PC-3 (cell line): ENCODE results near the gene CRELD2.

Experiments
- EZH2phosphoT487 ChIP-seq: fragments of 300-600 bp; sonication (generic); IDR thresholded peaks from 2 replicates; pipeline ENCODE4 v1.6.1; 2018; ENCODE audit warnings: mild to moderate bottlenecking, antibody characterized with exemption, low read length, borderline replicate concordance
- TF ChIP-seq, protein P1 (sequence below): fragments of 300-600 bp; sonication (generic); conservative IDR thresholded peaks from 2 replicates; pipeline ENCODE4 v1.5.1; 2017; ENCODE audit warnings: antibody characterized with exemption, low read depth, mild to moderate bottlenecking, low read length

DNA sequence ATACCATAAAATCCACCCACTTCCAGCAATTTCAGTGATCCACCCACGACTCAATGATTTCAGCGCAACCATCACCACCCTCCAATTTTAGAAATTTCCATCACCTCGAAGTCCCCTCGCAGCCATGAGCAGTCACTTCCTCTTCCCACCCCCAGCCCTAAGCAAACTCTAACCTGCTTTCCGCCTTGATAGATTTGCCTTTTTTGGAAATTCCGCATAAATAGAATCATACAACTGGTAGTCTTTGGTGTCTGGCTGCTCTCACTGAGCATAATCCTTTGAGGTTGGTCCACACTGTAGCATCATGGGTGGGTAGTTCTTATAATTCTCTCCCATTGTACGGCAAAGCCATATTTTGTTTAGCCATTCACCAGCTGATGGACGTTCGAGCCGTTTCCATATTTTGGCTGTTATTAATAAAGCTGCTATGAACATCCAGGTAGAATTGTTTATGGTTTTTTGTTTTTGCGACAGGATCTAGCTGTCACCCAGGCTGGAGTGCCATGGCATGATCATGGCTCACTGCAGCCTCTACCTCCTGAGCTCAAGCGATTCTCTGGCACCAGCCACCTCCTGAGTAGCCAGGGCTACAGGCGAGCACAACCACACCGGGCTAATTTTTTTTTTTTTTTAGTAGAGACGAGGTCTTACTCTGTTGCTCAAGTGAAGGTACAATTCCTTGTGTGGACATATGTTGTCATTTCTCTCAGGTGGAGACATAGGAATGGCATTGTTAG, 58.2 kb downstream of the CRELD2 start:
- no peak for TF ChIP-seq EZH2phosphoT487
- TF ChIP-seq, protein P1, sequence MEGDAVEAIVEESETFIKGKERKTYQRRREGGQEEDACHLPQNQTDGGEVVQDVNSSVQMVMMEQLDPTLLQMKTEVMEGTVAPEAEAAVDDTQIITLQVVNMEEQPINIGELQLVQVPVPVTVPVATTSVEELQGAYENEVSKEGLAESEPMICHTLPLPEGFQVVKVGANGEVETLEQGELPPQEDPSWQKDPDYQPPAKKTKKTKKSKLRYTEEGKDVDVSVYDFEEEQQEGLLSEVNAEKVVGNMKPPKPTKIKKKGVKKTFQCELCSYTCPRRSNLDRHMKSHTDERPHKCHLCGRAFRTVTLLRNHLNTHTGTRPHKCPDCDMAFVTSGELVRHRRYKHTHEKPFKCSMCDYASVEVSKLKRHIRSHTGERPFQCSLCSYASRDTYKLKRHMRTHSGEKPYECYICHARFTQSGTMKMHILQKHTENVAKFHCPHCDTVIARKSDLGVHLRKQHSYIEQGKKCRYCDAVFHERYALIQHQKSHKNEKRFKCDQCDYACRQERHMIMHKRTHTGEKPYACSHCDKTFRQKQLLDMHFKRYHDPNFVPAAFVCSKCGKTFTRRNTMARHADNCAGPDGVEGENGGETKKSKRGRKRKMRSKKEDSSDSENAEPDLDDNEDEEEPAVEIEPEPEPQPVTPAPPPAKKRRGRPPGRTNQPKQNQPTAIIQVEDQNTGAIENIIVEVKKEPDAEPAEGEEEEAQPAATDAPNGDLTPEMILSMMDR: no peak
